A673 (cell line): ENCODE results near the gene NPRL2. TPM values are rescaled to one million over a fixed set of nuclear protein-coding genes. Genes with fewer than 3 reads are reported as not detected.

Experiments used
- BruUV-seq: library from RNA; stranded (reverse); fragments of 400-500 nt; replicated peaks from 2 replicates; lab custom pipeline; 2021; lab: Mats Ljungman, UMichigan
- CTCF ChIA-PET: fragments of 300-600 bp; sonication (Branson Sonifier 250); formaldehyde crosslinking; loops from one replicate; lab custom pipeline; 2022; ENCODE audit warnings: antibody characterized with exemption; lab: Charles Lee
- POLR2A ChIA-PET: fragments of 300-600 bp; sonication (Branson Sonifier 250); formaldehyde crosslinking; loops from one replicate; lab custom pipeline; 2022; ENCODE audit warnings: antibody characterized with exemption; ENCODE audit not compliant: low non-redundant PET; lab: Charles Lee
- DNase-seq: peaks from one replicate; pipeline ENCODE4 v3.0.0-alpha.2; 2015; ENCODE audit warnings: low spot score
- H3K27ac ChIP-seq: fragments of 200-600 bp; sonication (generic); 2 replicates; pipeline ENCODE4 v1.5.1; 2016; ENCODE audit warnings: mixed run types, low read depth, mild to moderate bottlenecking, mixed read lengths, antibody characterized with exemption, low read length; ENCODE audit not compliant: poor library complexity, severe bottlenecking
- H3K27me3 ChIP-seq: fragments of 200-600 bp; sonication (generic); replicated peaks from 2 replicates; pipeline ENCODE4 v1.6.1; 2017; ENCODE audit warnings: mixed run types, low read depth, mild to moderate bottlenecking, mixed read lengths, antibody characterized with exemption, low read length; ENCODE audit not compliant: insufficient read depth, poor library complexity
- H3K36me3 ChIP-seq: fragments of 200-600 bp; sonication (generic); 2 replicates; pipeline ENCODE4 v1.6.1; 2016; ENCODE audit warnings: mixed run types, mild to moderate bottlenecking, mixed read lengths, antibody characterized with exemption, low read length; ENCODE audit not compliant: insufficient read depth, poor library complexity, severe bottlenecking
- H3K4me1 ChIP-seq: fragments of 200-600 bp; sonication (generic); 2 replicates; pipeline ENCODE4 v1.6.1; 2017; ENCODE audit warnings: mixed run types, mild to moderate bottlenecking, mixed read lengths, antibody characterized with exemption, low read length; ENCODE audit not compliant: insufficient read depth, poor library complexity, severe bottlenecking
- H3K4me3 ChIP-seq: fragments of 200-600 bp; sonication (generic); 2 replicates; pipeline ENCODE4 v1.5.1; 2016; ENCODE audit warnings: low read depth, mixed run types, mild to moderate bottlenecking, mixed read lengths, low read length; ENCODE audit not compliant: poor library complexity, severe bottlenecking
- H3K9me3 ChIP-seq: fragments of 200-600 bp; sonication (generic); 2 replicates; pipeline ENCODE4 v1.6.1; 2016; ENCODE audit warnings: mixed run types, low read depth, mild to moderate bottlenecking, mixed read lengths, antibody characterized with exemption, low read length; ENCODE audit not compliant: poor library complexity, severe bottlenecking
- EZH2 ChIP-seq: fragments of 200-600 bp; sonication (generic); IDR thresholded peaks from 2 replicates; pipeline ENCODE4 v1.6.1; 2017; ENCODE audit warnings: borderline replicate concordance, low read depth, mild to moderate bottlenecking, mixed read lengths, antibody characterized with exemption, low read length; ENCODE audit not compliant: poor library complexity, severe bottlenecking
- intact Hi-C: fragments of 100-400 bp; cut with micrococcal nuclease; formaldehyde crosslinking; loops from one replicate; pipeline ENCODE4 v1.10.0; 2022; ENCODE audit not compliant: unreplicated experiment
- total RNA-seq: library from RNA; stranded (reverse); gene quantifications from 2 replicates; pipeline ENCODE4 v1.2.3, GENCODE V29; 2021
- TF ChIP-seq, protein P1 (sequence below): fragments of 300-800, 200-600 bp; sonication (generic); conservative IDR thresholded peaks from 2 replicates; pipeline ENCODE4 v1.5.1; 2017; ENCODE audit warnings: low read depth, mild to moderate bottlenecking, antibody characterized with exemption, low read length, moderate library complexity, mixed read lengths

The NPRL2 gene
- total RNA-seq, 1 experiment from 2014 or later = 16.0 TPM

GRCh38 chr3:50373146-50374051 is 22.8 kb upstream of the NPRL2 start:
- ChIA-PET POLR2A (no interaction called here), CTCF (no interaction called here)
- Histone ChIP-seq H3K4me1 (no peaks in the 10 kb centered on the region), H3K36me3 (no peaks in the 10 kb centered on the region), H3K9me3 (no peaks in the 10 kb centered on the region), H3K4me3 (no peak overlapping the region), H3K27ac (no peak overlapping the region), H3K27me3 (no peaks in the 10 kb centered on the region)
- TF ChIP-seq EZH2 = no peak
- TF ChIP-seq, protein P1, sequence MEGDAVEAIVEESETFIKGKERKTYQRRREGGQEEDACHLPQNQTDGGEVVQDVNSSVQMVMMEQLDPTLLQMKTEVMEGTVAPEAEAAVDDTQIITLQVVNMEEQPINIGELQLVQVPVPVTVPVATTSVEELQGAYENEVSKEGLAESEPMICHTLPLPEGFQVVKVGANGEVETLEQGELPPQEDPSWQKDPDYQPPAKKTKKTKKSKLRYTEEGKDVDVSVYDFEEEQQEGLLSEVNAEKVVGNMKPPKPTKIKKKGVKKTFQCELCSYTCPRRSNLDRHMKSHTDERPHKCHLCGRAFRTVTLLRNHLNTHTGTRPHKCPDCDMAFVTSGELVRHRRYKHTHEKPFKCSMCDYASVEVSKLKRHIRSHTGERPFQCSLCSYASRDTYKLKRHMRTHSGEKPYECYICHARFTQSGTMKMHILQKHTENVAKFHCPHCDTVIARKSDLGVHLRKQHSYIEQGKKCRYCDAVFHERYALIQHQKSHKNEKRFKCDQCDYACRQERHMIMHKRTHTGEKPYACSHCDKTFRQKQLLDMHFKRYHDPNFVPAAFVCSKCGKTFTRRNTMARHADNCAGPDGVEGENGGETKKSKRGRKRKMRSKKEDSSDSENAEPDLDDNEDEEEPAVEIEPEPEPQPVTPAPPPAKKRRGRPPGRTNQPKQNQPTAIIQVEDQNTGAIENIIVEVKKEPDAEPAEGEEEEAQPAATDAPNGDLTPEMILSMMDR = no peak
- intact Hi-C loops = loop anchor here (5.0 kb wide), 1 partner anchor 169 kb away; no protein-coding TSS in a partner anchor
- BruUV-seq = no TSS peak
- DNase-seq = no peak

DNA sequence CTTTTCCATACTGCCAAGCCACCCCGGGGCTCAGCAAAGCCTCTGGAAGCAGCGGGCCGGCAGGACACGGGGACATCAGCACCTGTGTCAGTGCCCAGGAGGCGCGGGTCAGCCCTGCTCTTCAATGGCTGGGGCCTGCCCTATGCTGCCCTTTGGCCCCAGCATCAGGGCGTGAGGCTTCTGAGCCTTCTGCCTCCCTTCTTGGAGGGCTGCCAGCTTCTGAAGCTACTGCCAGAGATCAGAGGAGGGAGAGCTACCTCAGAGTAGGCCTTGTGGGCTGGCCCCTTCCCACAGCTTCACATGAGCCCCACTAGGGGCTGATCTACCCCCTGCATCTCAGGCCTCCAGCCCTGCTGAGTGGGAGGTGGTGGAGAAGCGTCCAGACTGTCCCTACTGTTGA is 21.8 kb upstream of the NPRL2 start:
- H3K27ac ChIP-seq = no peak overlapping the region
- DNase-seq = peak; percentile 17
- intact Hi-C loops = loop anchor here (5.0 kb wide), 1 partner anchor 170 kb away; no protein-coding TSS in a partner anchor

DNA sequence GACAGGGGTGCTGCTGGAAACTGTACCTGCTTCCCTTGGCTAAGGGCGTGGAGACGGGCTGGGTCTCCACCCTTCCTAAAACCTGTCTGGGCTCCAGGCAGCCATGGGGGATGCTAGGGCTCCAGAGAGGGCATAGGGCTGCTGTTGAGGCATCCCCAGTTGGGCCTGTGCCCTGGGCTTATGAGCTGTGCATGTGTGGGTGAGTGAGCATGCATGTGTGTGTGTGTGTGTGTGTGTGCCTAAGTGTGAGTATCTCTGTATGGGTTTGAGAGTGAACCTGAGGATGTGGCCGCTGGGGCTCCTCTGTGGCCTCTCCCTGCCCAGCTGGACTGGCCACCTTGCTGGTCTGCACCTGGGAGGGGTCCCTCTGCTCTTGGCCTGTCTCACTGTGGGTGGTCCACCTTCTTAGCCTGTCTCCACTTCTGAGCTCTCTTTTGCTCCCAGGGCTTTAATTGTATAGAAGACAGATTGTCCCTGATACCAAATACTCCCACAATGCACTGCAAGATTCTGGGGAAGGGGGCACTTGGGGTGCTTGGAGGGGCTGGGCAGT is 20.6 kb upstream of the NPRL2 start:
- ChIA-PET POLR2A (no interaction called here), CTCF (interaction anchor here (1.4 kb wide), 1 partner anchor 171 kb away, joined by 11 read pairs; no protein-coding TSS in a partner anchor)
- Histone ChIP-seq H3K27ac (no peak overlapping the region), H3K4me3 (no peak overlapping the region), H3K9me3 (no peaks in the 10 kb centered on the region), H3K4me1 (no peaks in the 10 kb centered on the region), H3K36me3 (no peaks in the 10 kb centered on the region), H3K27me3 (no peaks in the 10 kb centered on the region)
- TF ChIP-seq EZH2 = no peak
- TF ChIP-seq, protein P1 = no peak
- no TSS peak for BruUV-seq
- no peak for DNase-seq
- intact Hi-C loops = loop anchor here (5.0 kb wide), 1 partner anchor 171 kb away; no protein-coding TSS in a partner anchor

More for the DNA sequence above, 21.8 kb upstream of the NPRL2 start:
- Histone ChIP-seq H3K4me1 (no peaks in the 10 kb centered on the region), H3K36me3 (no peaks in the 10 kb centered on the region), H3K27me3 (no peaks in the 10 kb centered on the region), H3K9me3 (no peaks in the 10 kb centered on the region), H3K4me3 (no peak overlapping the region)
- POLR2A ChIA-PET = no interaction called here
- TF ChIP-seq, protein P1 = no peak
- TF ChIP-seq EZH2 = no peak
- BruUV-seq = no TSS peak
- CTCF ChIA-PET = no interaction called here
